Thyroid gland (tissue), 4 donors: Measurements from ENCODE around the gene ASCC3.

ENCODE experiments used
- POLR2A ChIP-seq, 2 donors: fragments of 450-650 bp; IDR thresholded peaks; one replicate each; pipeline ENCODE4 v1.6.1; 2017; ENCODE audit warnings: antibody characterized with exemption in 2 of 2, mild to moderate bottlenecking in 2 of 2, moderate library complexity in 1 of 2
- TF ChIP-seq, protein P1 (sequence below), 6 experiments: fragments of 200-600 bp in 3 of 6; fragments of 450-650 bp in 3 of 6; sonication (generic) in 3 of 6; IDR thresholded peaks; one replicate each; pipeline ENCODE4 v1.5.1; 2016 to 2019; ENCODE audit warnings: antibody characterized with exemption in 6 of 6, mild to moderate bottlenecking in 2 of 6, inconsistent platforms in 1 of 6, moderate library complexity in 1 of 6

DNA sequence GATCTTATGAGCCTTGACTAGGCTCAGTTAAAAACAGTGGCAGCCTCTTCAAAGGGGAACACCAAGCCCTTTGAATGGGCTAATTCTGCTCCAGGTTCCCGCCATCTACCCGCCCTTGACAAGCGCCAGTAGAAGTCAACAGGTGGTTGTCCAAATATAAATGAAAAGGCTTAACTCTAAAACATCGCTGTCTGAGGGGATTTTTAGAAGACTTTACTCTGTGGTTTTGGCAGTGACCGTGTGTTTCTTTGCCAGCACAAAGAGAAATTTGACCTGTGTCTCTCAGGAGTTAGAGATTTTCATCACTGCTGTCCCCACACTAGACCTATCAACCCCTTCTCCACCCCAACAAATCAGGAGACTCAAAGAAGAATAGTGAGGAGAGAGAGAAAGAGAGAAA, 396.7 kb downstream of the ASCC3 start:
- TF ChIP-seq, protein P1, sequence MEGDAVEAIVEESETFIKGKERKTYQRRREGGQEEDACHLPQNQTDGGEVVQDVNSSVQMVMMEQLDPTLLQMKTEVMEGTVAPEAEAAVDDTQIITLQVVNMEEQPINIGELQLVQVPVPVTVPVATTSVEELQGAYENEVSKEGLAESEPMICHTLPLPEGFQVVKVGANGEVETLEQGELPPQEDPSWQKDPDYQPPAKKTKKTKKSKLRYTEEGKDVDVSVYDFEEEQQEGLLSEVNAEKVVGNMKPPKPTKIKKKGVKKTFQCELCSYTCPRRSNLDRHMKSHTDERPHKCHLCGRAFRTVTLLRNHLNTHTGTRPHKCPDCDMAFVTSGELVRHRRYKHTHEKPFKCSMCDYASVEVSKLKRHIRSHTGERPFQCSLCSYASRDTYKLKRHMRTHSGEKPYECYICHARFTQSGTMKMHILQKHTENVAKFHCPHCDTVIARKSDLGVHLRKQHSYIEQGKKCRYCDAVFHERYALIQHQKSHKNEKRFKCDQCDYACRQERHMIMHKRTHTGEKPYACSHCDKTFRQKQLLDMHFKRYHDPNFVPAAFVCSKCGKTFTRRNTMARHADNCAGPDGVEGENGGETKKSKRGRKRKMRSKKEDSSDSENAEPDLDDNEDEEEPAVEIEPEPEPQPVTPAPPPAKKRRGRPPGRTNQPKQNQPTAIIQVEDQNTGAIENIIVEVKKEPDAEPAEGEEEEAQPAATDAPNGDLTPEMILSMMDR (IDR thresholded peaks at IDR 0.05), result no peak
- no peak for TF ChIP-seq POLR2A (IDR thresholded peaks at IDR 0.05)
